ENCODE data around the gene UCK2.

UCK2 gene

DNA sequence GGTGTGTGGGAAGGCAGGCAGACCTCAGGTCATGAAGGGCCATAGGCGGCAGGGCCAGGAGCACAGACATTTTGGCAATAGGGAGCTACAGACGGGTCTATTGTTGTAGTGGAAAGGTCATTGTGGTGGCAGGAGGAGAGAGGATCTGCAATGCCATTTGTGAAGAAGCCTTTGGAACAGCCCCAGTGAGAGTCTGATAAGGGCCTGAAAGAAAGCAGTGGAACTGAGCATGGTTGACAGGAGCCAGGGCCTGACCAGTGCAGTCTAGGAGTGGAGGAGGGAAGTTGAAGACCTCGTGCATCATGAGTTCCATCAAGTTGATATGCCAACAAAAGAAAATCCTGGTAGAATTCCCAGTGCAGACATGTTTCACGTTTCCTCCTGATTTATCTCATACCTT is 65.5 kb downstream of the UCK2 start:
- Histone ChIP-seq H3K79me2 (ENCODE audit: control insufficient read depth, low read length) (peaks cover 24% of the 10 kb centered on the region), H3K27ac (ENCODE audit: low read depth, low read length) (no peak overlapping the region), H3K36me3 (ENCODE audit: control insufficient read depth, low read length) (peaks cover 53% of the 10 kb centered on the region), H3K9me2 (replicated peaks; ENCODE audit: control insufficient read depth, low read length) (no peaks in the 10 kb centered on the region), H3K27me3 (ENCODE audit: control insufficient read depth, low read length) (no peaks in the 10 kb centered on the region), H3K4me2 (ENCODE audit: low read length) (no peak overlapping the region), H3K9me3 (ENCODE audit: control insufficient read depth, insufficient read depth, low read length) (no peaks in the 10 kb centered on the region), H3K4me3 (ENCODE audit: low read length) (no peak overlapping the region), H4K20me1 (ENCODE audit: control insufficient read depth, insufficient read depth, low read depth, low read length) (no peaks in the 10 kb centered on the region; the same call in 1 of the 2 replicates), H3K4me1 (ENCODE audit: control insufficient read depth, low read length) (no peaks in the 10 kb centered on the region), H3F3A (ENCODE audit: control insufficient read depth, insufficient read depth) (no peaks in the 10 kb centered on the region)
- TF ChIP-seq, protein P1, sequence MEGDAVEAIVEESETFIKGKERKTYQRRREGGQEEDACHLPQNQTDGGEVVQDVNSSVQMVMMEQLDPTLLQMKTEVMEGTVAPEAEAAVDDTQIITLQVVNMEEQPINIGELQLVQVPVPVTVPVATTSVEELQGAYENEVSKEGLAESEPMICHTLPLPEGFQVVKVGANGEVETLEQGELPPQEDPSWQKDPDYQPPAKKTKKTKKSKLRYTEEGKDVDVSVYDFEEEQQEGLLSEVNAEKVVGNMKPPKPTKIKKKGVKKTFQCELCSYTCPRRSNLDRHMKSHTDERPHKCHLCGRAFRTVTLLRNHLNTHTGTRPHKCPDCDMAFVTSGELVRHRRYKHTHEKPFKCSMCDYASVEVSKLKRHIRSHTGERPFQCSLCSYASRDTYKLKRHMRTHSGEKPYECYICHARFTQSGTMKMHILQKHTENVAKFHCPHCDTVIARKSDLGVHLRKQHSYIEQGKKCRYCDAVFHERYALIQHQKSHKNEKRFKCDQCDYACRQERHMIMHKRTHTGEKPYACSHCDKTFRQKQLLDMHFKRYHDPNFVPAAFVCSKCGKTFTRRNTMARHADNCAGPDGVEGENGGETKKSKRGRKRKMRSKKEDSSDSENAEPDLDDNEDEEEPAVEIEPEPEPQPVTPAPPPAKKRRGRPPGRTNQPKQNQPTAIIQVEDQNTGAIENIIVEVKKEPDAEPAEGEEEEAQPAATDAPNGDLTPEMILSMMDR (IDR thresholded peaks at IDR 0.05; ENCODE audit: low read depth, low read length, poor library complexity, severe bottlenecking): no peak
- no peak for TF ChIP-seq EZH2phosphoT487 (IDR thresholded peaks at IDR 0.05; ENCODE audit: borderline replicate concordance, low read length)

DNA sequence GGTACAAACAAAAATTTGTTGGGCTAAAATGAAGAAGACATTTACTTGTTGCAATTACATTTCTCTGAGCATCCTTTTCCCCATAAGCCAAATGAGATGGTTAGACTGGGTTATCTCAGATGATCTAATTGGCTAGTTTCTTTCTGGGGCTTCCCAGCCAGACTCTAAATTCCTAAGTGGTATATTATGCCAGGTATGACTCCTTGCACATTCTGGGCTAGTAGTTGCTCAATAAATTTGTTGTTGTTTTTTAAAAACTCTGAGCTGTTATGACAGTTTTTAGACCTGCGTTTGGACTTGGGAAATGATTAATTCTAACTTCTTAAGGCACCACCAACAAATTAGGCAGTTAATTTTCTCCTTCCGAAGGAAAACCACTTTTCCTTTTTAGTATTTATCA is 66.1 kb downstream of the UCK2 start:
- Histone ChIP-seq H3K9me2 (replicated peaks; ENCODE audit: control insufficient read depth, low read length) (no peaks in the 10 kb centered on the region), H3K27me3 (ENCODE audit: control insufficient read depth, low read length) (no peaks in the 10 kb centered on the region), H4K20me1 (ENCODE audit: control insufficient read depth, insufficient read depth, low read depth, low read length) (no peaks in the 10 kb centered on the region; the same call in 1 of the 2 replicates), H3K27ac (ENCODE audit: low read depth, low read length) (no peak overlapping the region), H3K4me1 (ENCODE audit: control insufficient read depth, low read length) (no peaks in the 10 kb centered on the region), H3K9me3 (ENCODE audit: control insufficient read depth, insufficient read depth, low read length) (no peaks in the 10 kb centered on the region), H3K79me2 (ENCODE audit: control insufficient read depth, low read length) (peaks cover 18% of the 10 kb centered on the region), H3K4me3 (ENCODE audit: low read length) (no peak overlapping the region), H3K4me2 (ENCODE audit: low read length) (no peak overlapping the region), H3F3A (ENCODE audit: control insufficient read depth, insufficient read depth) (no peaks in the 10 kb centered on the region), H3K36me3 (ENCODE audit: control insufficient read depth, low read length) (peaks cover 59% of the 10 kb centered on the region)
- no peak for TF ChIP-seq EZH2phosphoT487 (IDR thresholded peaks at IDR 0.05; ENCODE audit: borderline replicate concordance, low read length)
- TF ChIP-seq, protein P1 (IDR thresholded peaks at IDR 0.05; ENCODE audit: low read depth, low read length, poor library complexity, severe bottlenecking): no peak

DNA sequence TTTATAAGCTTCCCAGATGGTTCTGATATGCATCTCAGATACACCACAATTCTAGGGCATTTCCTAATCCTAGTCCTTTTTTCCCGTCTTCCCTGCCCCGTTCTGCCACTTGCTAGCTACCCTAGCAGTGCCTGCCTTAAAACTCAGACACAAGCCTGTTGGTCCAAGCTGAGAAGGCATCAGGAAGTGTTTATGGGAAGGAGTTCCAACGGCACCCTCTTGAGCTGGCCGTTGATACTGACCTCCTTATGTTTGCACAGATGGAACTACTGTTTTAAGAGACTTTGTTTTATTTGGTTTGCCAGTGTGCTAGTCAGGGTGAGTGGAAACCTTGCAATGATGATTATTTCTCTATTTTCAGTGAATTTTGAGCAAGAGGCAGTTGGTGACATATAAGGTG is 67.2 kb downstream of the UCK2 start:
- no peak overlapping the region for H3K4me3 ChIP-seq (ENCODE audit: low read length)
- no peaks in the 10 kb centered on the region for H3K9me3 ChIP-seq (ENCODE audit: control insufficient read depth, insufficient read depth, low read length)
- no peak overlapping the region for H3K4me2 ChIP-seq (ENCODE audit: low read length)
- H3K4me1 ChIP-seq (ENCODE audit: control insufficient read depth, low read length): no peaks in the 10 kb centered on the region
- no peaks in the 10 kb centered on the region; the same call in 1 of the 2 replicates for H4K20me1 ChIP-seq (ENCODE audit: control insufficient read depth, insufficient read depth, low read depth, low read length)
- H3K36me3 ChIP-seq (ENCODE audit: control insufficient read depth, low read length): peaks cover 61% of the 10 kb centered on the region
- peaks cover 9% of the 10 kb centered on the region; the same call in 1 of the 2 replicates for H3K79me2 ChIP-seq (ENCODE audit: control insufficient read depth, low read length)
- TF ChIP-seq, protein P1 (IDR thresholded peaks at IDR 0.05; ENCODE audit: low read depth, low read length, poor library complexity, severe bottlenecking): no peak
- no peak for TF ChIP-seq EZH2phosphoT487 (IDR thresholded peaks at IDR 0.05; ENCODE audit: borderline replicate concordance, low read length)
- no peak overlapping the region for H3K27ac ChIP-seq (ENCODE audit: low read depth, low read length)
- H3F3A ChIP-seq (ENCODE audit: control insufficient read depth, insufficient read depth): no peaks in the 10 kb centered on the region
- H3K9me2 ChIP-seq (replicated peaks; ENCODE audit: control insufficient read depth, low read length): no peaks in the 10 kb centered on the region
- no peaks in the 10 kb centered on the region for H3K27me3 ChIP-seq (ENCODE audit: control insufficient read depth, low read length)
